Heart left ventricle (tissue), 13 donors: ENCODE measurements around the gene SOX6.

Source experiments
- CTCF ChIP-seq, 12 donors: fragments of 200-600 bp; sonication (generic) in 4 of 12; IDR thresholded peaks; one replicate each; pipeline versions ENCODE4 v1.5.0 to v1.8.0; 2018 to 2022; ENCODE audit warnings: antibody characterized with exemption in 12 of 12, mild to moderate bottlenecking in 5 of 12
- POLR2A ChIP-seq, 2 donors: fragments of 450-650 bp; IDR thresholded peaks; one replicate each; pipeline ENCODE4 v1.6.1; 2017; ENCODE audit warnings: antibody characterized with exemption in 2 of 2, mild to moderate bottlenecking in 2 of 2, moderate library complexity in 2 of 2
- donor health status: ischemic (EF 13 %, LVEDD 7.1; RV severe dilation, severe dysfunction).
- donor health status: DM: no; HTN: yes; CAD: no.
- donor health status: DM: no; HTN: no; CAD: no.
- donor health status: ischemic (EF 25% LVEDD 6.9; RV normal size, moderate dysfunction).
- donor health status: ischemic (EF 25% LVEDD 5.7; RV mildly dilated, moderate dysfunction).
- donor health status: ischemic (EF 35%, LVEDD 5.7; RV mildly dilated, moderate dysfunction).
- donor health status: nonischemic (EF 11% LVEDD 7.7; RV severe dilation, severe dysfunction).
- donor health status: DM: yes; HTN: yes; CAD: no.
- donor health status: PGD.
- donor health status: ischemic (EF 29% LVEDD 5.4; RV normal size, mild dysfunction).
- donor health status: nonischemic (EF 23%, LVEDD 6.1; RV moderate dilation, normal function).

- no peak for TF ChIP-seq CTCF (IDR thresholded peaks at IDR 0.05)
- no peak for TF ChIP-seq POLR2A (IDR thresholded peaks at IDR 0.05)
These were observed 417.4 kb downstream of the SOX6 start for GRCh38 chr11:15938983-15939382.
